Ovary (tissue), 9 donors: ENCODE data around the gene RNMT. TPM values are rescaled to one million over a fixed set of nuclear protein-coding genes. Genes with fewer than 3 reads are reported as not detected.
"Not testable (repeated sequence)": the region's sequence is repeated elsewhere in the genome, so short reads cannot be mapped to it uniquely, and the experiment has no call there.

ENCODE experiments used
- DNase-seq, 5 donors: peaks; one replicate each; pipeline ENCODE4 v3.0.0-alpha.2; 2019 to 2020
- H3K27ac ChIP-seq, 2 donors: fragments of 200-600 bp; one replicate each; pipeline versions ENCODE4 v1.5.1 to v1.8.0; 2019 to 2022
- H3K27me3 ChIP-seq: fragments of 200-600 bp; one replicate; pipeline ENCODE4 v1.8.0; 2022
- H3K36me3 ChIP-seq: fragments of 200-600 bp; sonication (generic); one replicate; pipeline ENCODE4 v1.5.1; 2019
- H3K4me1 ChIP-seq: one replicate; pipeline ENCODE4 v1.8.1; 2013; ENCODE audit warnings: mild to moderate bottlenecking, moderate library complexity; ENCODE audit not compliant: insufficient read depth
- H3K4me3 ChIP-seq: fragments of 200-600 bp; sonication (generic); one replicate; pipeline ENCODE4 v1.5.1; 2017
- H3K9me3 ChIP-seq, 2 donors: fragments of 200-600 bp in 1 of 2; sonication (generic) in 1 of 2; one replicate each; pipeline versions ENCODE4 v1.5.1 to v1.8.1; 2013 to 2019; ENCODE audit warnings: mild to moderate bottlenecking in 1 of 2, moderate library complexity in 1 of 2
- CTCF ChIP-seq, 3 donors: fragments of 450-650 bp in 2 of 3; fragments of 200-600 bp in 1 of 3; IDR thresholded peaks; one replicate each; pipeline versions ENCODE4 v1.5.1 to v1.8.0; 2016 to 2022; ENCODE audit warnings: antibody characterized with exemption in 3 of 3, mild to moderate bottlenecking in 1 of 3
- EP300 ChIP-seq: sonication (generic); formaldehyde crosslinking; IDR thresholded peaks from one replicate; pipeline ENCODE4 v1.6.1; 2017; ENCODE audit warnings: antibody characterized with exemption
- POLR2A ChIP-seq: fragments of 450-650 bp; IDR thresholded peaks from one replicate; pipeline ENCODE4 v1.6.1; 2017; ENCODE audit warnings: antibody characterized with exemption, mild to moderate bottlenecking, moderate library complexity
- WGBS, 3 donors: extraction: QIAGEN DNeasy Blood & Tissue Kit in 1 of 3; methylation state at CpG; one replicate each; pipeline versions ENCODE4 v1.1.5 to v1.1.7; 2013 to 2017; 5-methylcytosine and 5-hydroxymethylcytosine counted together
- intact Hi-C, 4 donors: fragments of 100-400 bp; cut with DNase I; formaldehyde crosslinking; loops; one replicate each; pipeline versions ENCODE4 v1.11.0 to v1.15.1; 2022 to 2023
- polyA plus RNA-seq, 2 donors: library from polyadenylated mRNA; stranded (reverse); fragments of 200-250 nt in 1 of 2; fragments of 350-450 nt in 1 of 2; fragmentation: Illumina TruSeq in 1 of 2; extraction: RNeasy Lipid Tissue Mini Kit (QIAGEN cat#74804) in 1 of 2; gene quantifications; one replicate each; pipeline ENCODE4 v1.2.3, GENCODE V29; 2013 to 2014
- total RNA-seq, 7 donors: library from RNA; depleted of rRNA in 2 of 7; stranded (reverse); fragments of >200 nt in 2 of 7; fragmentation: NEBNext Ultra II Directional in 3 of 7; extraction: Animal tissue kit (Norgen Biotek cat#: 25700) in 3 of 7; gene quantifications; one replicate each; pipeline versions ENCODE4 v1.1.0 to v1.2.4, GENCODE V29; 2016 to 2023
- donor health status: DM: no; HTN: no; CAD: no; lungs with moderate emphysema.
- donor health status: DM: no; HTN: no; CAD: no.
- donor health status: Bipolar disorder and iron deficiency.
- donor health status: DM: yes; HTN: yes; CAD: no.
- donor health status: DM: no; HTN: no; CAD: no.
- donor health status: DM: yes; HTN: yes; CAD: no.

Gene RNMT
- total and polyA plus RNA-seq, 9 donors = 11.1 to 38.3 (median 28.8) TPM

DNA sequence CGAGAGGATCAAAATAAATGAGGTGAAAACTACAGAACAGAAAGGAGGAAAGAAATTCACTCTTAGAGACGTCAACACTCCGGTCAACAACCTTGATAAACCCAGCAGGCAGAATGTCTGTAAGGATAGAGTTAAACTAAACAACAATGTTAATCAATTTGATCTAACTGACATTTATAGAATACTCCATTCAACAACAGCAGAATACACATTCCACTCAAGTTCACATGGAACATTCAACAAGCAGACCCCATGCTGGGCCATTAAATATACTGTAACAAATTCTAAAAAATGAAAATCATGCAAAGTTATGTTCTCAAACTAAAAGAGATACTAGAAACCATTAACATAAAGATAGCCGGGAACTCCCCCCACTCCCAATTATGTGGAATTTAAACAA lies 41.9 kb upstream of the RNMT start:
- no peak overlapping the region for H3K4me3 ChIP-seq
- H3K4me1 ChIP-seq = no peaks in the 10 kb centered on the region
- no peak overlapping the region for H3K27ac ChIP-seq
- WGBS, 3 donors = 57 to 66% (median 63%) methylated on average over 4 of the region's 4 CpGs
- no peaks in the 10 kb centered on the region for H3K36me3 ChIP-seq
- no peaks in the 10 kb centered on the region for H3K9me3 ChIP-seq
- H3K27me3 ChIP-seq = no peaks in the 10 kb centered on the region
- no peak for DNase-seq
- intact Hi-C loops = no loop called here
- TF ChIP-seq EP300 = no peak
- TF ChIP-seq CTCF (IDR thresholded peaks at IDR 0.05) = no peak
- no peak for TF ChIP-seq POLR2A

- no peaks in the 10 kb centered on the region for H3K27me3 ChIP-seq
- intact Hi-C loops = no loop called here
- H3K4me3 ChIP-seq = no peak overlapping the region
- 88 to 91% (median 90%) methylated on average over 21 of the region's 21 CpGs for WGBS, 3 donors
- H3K27ac ChIP-seq = no peak overlapping the region
- no peaks in the 10 kb centered on the region for H3K36me3 ChIP-seq
- no peaks in the 10 kb centered on the region for H3K4me1 ChIP-seq
- DNase-seq = no peak
- TF ChIP-seq EP300 (no peak), POLR2A (no peak), CTCF (IDR thresholded peaks at IDR 0.05) (no peak)
- H3K9me3 ChIP-seq = no peaks in the 10 kb centered on the region
These were observed 38.0 kb upstream of the RNMT start for GRCh38 chr18:13688191-13689136.

DNA sequence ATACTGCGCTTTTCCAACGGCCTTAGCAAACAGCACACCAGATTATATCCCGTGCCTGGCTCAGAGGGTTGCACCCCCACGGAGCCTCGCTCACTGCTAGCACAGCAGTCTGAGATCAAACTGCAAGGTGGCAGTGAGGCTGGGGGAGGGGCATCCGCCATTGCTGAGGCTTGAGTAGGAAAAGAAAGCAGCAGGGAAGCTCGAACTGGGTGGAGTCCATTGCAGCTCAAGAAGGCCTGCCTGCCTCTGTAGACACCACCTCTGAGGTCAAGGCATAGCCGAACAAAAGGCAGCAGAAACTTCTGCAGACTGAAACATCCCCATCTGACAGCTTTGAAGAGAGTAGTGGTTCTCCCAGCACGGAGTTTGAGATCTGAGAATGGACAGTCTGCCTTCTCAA lies 36.4 kb upstream of the RNMT start:
- H3K27ac ChIP-seq, H3K4me3 ChIP-seq, H3K36me3 ChIP-seq, H3K27me3 ChIP-seq, H3K4me1 ChIP-seq, DNase-seq, H3K9me3 ChIP-seq, intact Hi-C loops: not testable (repeated sequence)
- 96 to 98% (median 96%) methylated on average over 9 of the region's 9 CpGs for WGBS, 3 donors

DNA sequence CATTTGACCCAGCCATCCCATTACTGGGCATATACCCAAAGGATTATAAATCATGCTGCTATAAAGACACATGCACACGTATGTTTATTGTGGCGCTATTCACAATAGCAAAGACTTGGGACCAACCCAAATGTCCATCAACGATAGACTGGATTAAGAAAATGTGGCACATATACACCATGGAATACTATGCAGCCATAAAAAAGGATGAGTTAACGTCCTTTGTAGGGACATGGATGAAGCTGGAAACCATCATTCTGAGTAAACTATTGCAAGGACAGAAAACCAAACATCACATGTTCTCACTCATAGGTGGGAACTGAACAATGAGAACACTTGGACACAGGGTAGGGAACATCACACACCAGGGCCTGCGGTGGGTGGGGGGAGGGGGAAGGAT lies 31.1 kb upstream of the RNMT start:
- DNase-seq, H3K27ac ChIP-seq, intact Hi-C loops, H3K4me1 ChIP-seq, H3K9me3 ChIP-seq, H3K27me3 ChIP-seq, H3K36me3 ChIP-seq, H3K4me3 ChIP-seq: not testable (repeated sequence)
- 92 to 95% (median 94%) methylated on average over 5 of the region's 5 CpGs for WGBS, 3 donors

DNA sequence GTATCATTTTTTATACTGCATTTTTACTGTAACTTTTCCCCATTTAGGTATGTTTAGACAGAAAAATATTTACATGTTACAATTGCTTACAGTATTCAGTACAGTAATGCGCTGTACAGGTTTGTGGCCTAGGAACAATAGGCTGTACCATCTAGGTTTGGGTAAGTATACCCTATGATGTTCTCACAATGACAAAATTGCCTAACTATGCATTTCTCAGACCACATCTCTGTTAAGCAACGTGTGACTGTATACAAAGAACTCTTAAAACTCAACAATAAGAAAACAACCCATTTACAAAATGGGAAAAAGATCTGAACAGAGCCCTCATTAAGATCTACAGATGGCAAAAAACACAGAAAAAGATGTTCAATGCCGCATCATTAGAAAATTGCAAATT lies 29.5 kb upstream of the RNMT start:
- 93 to 97% (median 95%) methylated on average over 3 of the region's 3 CpGs for WGBS, 3 donors
- TF ChIP-seq POLR2A (no peak), CTCF (IDR thresholded peaks at IDR 0.05) (no peak), EP300 (no peak)
- intact Hi-C loops = no loop called here
- Histone ChIP-seq H3K27ac (no peak overlapping the region), H3K27me3 (no peaks in the 10 kb centered on the region), H3K36me3 (no peaks in the 10 kb centered on the region), H3K4me1 (no peaks in the 10 kb centered on the region), H3K9me3 (no peaks in the 10 kb centered on the region), H3K4me3 (no peak overlapping the region)
- no peak for DNase-seq
